HG02840 (cell line): Measurements from ENCODE around the gene SLC6A16.
"Not testable (repeated sequence)": the region's sequence is repeated elsewhere in the genome, so short reads cannot be mapped to it uniquely, and the experiment has no call there.

Experiments
- ATAC-seq: cut with Tn5 transposase; IDR thresholded peaks from one replicate; pipeline ENCODE4 v1.9.1; 2021; ENCODE audit warnings: mild to moderate bottlenecking, moderate library complexity, moderate number of reproducible peaks; ENCODE audit not compliant: unreplicated experiment, low FRiP score

The SLC6A16 gene

GRCh38 chr19:49324801-49325576, at the start of gene SLC6A16:
TSS of gene SLC6A16 (minus strand) at chr19:49325191. CDS start at chr19:49311347, 13,844 bp downstream.
- no peak for ATAC-seq

GRCh38 chr19:49373174-49373573, 48.2 kb upstream of the SLC6A16 start:
- not testable (repeated sequence) for ATAC-seq

- ATAC-seq, result no peak
Measured at GRCh38 chr19:49371184-49371583, 46.2 kb upstream of the SLC6A16 start.

- ATAC-seq, result no peak
Measured at GRCh38 chr19:49368711-49369358, 43.8 kb upstream of the SLC6A16 start.

- no peak for ATAC-seq
Measured at GRCh38 chr19:49366110-49366509, 41.1 kb upstream of the SLC6A16 start.

GRCh38 chr19:49364083-49364737, 39.2 kb upstream of the SLC6A16 start:
- no peak for ATAC-seq

- peak; percentile 58 for ATAC-seq
Measured at GRCh38 chr19:49363268-49364082, 38.5 kb upstream of the SLC6A16 start, which contains the start of gene DKKL1. TSS of gene DKKL1 (plus strand) at chr19:49363877. CDS start at chr19:49363999, 122 bp downstream.

GRCh38 chr19:49362929-49363267, 37.9 kb upstream of the SLC6A16 start:
- no peak for ATAC-seq

- ATAC-seq, result no peak
Measured at GRCh38 chr19:49362048-49362928, 37.3 kb upstream of the SLC6A16 start, which contains the start of gene TEAD2. TSS of gene TEAD2 (minus strand) at chr19:49362416. CDS start at chr19:49360075, 2,341 bp downstream.

GRCh38 chr19:49361438-49362047, 36.6 kb upstream of the SLC6A16 start:
- ATAC-seq, result no peak

GRCh38 chr19:49359851-49360820, 35.1 kb upstream of the SLC6A16 start:
- ATAC-seq, result no peak

- no peak for ATAC-seq
Measured at GRCh38 chr19:49357186-49357585, 32.2 kb upstream of the SLC6A16 start.

- no peak for ATAC-seq
Measured at GRCh38 chr19:49356382-49356781, 31.4 kb upstream of the SLC6A16 start.

GRCh38 chr19:49355909-49356353, 30.9 kb upstream of the SLC6A16 start:
- no peak for ATAC-seq

- ATAC-seq, result no peak
Measured at GRCh38 chr19:49349567-49349966, 24.6 kb upstream of the SLC6A16 start.

GRCh38 chr19:49348305-49349189, 23.6 kb upstream of the SLC6A16 start:
- ATAC-seq, result no peak

- ATAC-seq, result no peak
Measured at GRCh38 chr19:49347835-49348234, 22.8 kb upstream of the SLC6A16 start.
